Measurements from ENCODE around the gene TMEFF2. TPM values are rescaled to one million over a fixed set of nuclear protein-coding genes. Genes with fewer than 3 reads are reported as not detected.

The TMEFF2 gene
- total RNA-seq, 6 experiments from 2014 or later = 0.18 to 0.25 (median 0.22) TPM; not detected in 3

- DNase-seq = no peak
- TF ChIP-seq CTCF (IDR thresholded peaks at IDR 0.05) = no peak
- Mint-ChIP-seq H3K4me1 (ENCODE audit: low read depth) (peaks cover 24% of the 10 kb centered on the region), H3K27ac (no peak overlapping the region), H3K36me3 (ENCODE audit: low read depth) (no peaks in the 10 kb centered on the region), H3K4me3 (no peak overlapping the region), H3K9me3 (no peaks in the 10 kb centered on the region), H3K27me3 (ENCODE audit: insufficient read depth) (no peaks in the 10 kb centered on the region)
These were observed 242.0 kb downstream of the TMEFF2 start for GRCh38 chr2:191952515-191953270.

GRCh38 chr2:191951832-191952231 is 242.9 kb downstream of the TMEFF2 start:
- Mint-ChIP-seq H3K4me3 (no peak overlapping the region), H3K27me3 (ENCODE audit: insufficient read depth) (no peaks in the 10 kb centered on the region), H3K9me3 (no peaks in the 10 kb centered on the region), H3K27ac (no peak overlapping the region), H3K4me1 (ENCODE audit: low read depth) (peaks cover 24% of the 10 kb centered on the region), H3K36me3 (ENCODE audit: low read depth) (no peaks in the 10 kb centered on the region)
- no peak for DNase-seq
- no peak for TF ChIP-seq CTCF (IDR thresholded peaks at IDR 0.05)

- H3K27ac Mint-ChIP-seq = no peak overlapping the region
- H3K9me3 Mint-ChIP-seq = no peaks in the 10 kb centered on the region
- no peak for TF ChIP-seq CTCF (IDR thresholded peaks at IDR 0.05)
- H3K4me3 Mint-ChIP-seq = no peak overlapping the region
- H3K36me3 Mint-ChIP-seq (ENCODE audit: low read depth) = no peaks in the 10 kb centered on the region
- peaks cover 24% of the 10 kb centered on the region for H3K4me1 Mint-ChIP-seq (ENCODE audit: low read depth)
- DNase-seq = no peak
- no peaks in the 10 kb centered on the region for H3K27me3 Mint-ChIP-seq (ENCODE audit: insufficient read depth)
These were observed 243.4 kb downstream of the TMEFF2 start for GRCh38 chr2:191951376-191951775.

- Mint-ChIP-seq H3K4me3 (no peak overlapping the region; the same call in 1 of the 2 replicates), H3K27me3 (ENCODE audit: insufficient read depth) (no peaks in the 10 kb centered on the region), H3K27ac (peak overlapping the region; percentile 87), H3K9me3 (no peaks in the 10 kb centered on the region), H3K36me3 (ENCODE audit: low read depth) (no peaks in the 10 kb centered on the region), H3K4me1 (ENCODE audit: low read depth) (peaks cover 24% of the 10 kb centered on the region)
- no peak for TF ChIP-seq CTCF (IDR thresholded peaks at IDR 0.05)
- DNase-seq = peak; percentile 50
These were observed 244.4 kb downstream of the TMEFF2 start for GRCh38 chr2:191950132-191950874.

- no peak overlapping the region for H3K4me3 Mint-ChIP-seq
- no peaks in the 10 kb centered on the region for H3K27me3 Mint-ChIP-seq (ENCODE audit: insufficient read depth)
- H3K9me3 Mint-ChIP-seq = no peaks in the 10 kb centered on the region
- no peak overlapping the region for H3K27ac Mint-ChIP-seq
- no peak for DNase-seq
- peaks cover 29% of the 10 kb centered on the region for H3K4me1 Mint-ChIP-seq (ENCODE audit: low read depth)
- no peaks in the 10 kb centered on the region for H3K36me3 Mint-ChIP-seq (ENCODE audit: low read depth)
- no peak; the same call in 1 of the 2 replicates for TF ChIP-seq CTCF (IDR thresholded peaks at IDR 0.05)
These were observed 247.5 kb downstream of the TMEFF2 start for GRCh38 chr2:191947235-191947634.
